HepG2 (cell line): Measurements from ENCODE around the gene CACNG4. TPM values are rescaled to one million over a fixed set of nuclear protein-coding genes. Genes with fewer than 3 reads are reported as not detected.

Experiments used
- ATAC-seq: fragments of 200-7000 bp; cut with Tn5 transposase; 3 replicates; pipeline ENCODE4 v1.9.1; 2020; ENCODE audit warnings: mild to moderate bottlenecking, moderate library complexity
- BruUV-seq: library from RNA; stranded (reverse); fragments of 400-500 nt; replicated peaks from 2 replicates; lab custom pipeline; 2021; lab: Mats Ljungman, UMichigan
- CTCF ChIA-PET: fragments of 300-600 bp; formaldehyde crosslinking; extraction: SDS; loops from one replicate; lab custom pipeline; 2021; ENCODE audit warnings: low total read pairs, inconsistent platforms, low intra/inter-chr PET ratio; lab: Yijun Ruan, JAX
- POLR2A ChIA-PET: fragments of 350-600 bp; sonication (Branson Sonifier 250); formaldehyde crosslinking; loops from one replicate; lab custom pipeline; 2020; ENCODE audit warnings: antibody characterized with exemption, inconsistent platforms; lab: Yijun Ruan, JAX
- DNase-seq: peaks from one replicate; pipeline ENCODE4 v3.0.0-alpha.2; 2015; ENCODE audit warnings: low spot score
- FAIRE-seq: peaks from 3 replicates; lab custom pipeline; 2011; peaks lifted over from hg19 to GRCh38; lab: Jason Lieb, UNC
- H2AFZ ChIP-seq: one replicate; pipeline ENCODE4 v1.6.1; 2011; ENCODE audit warnings: low read length, inconsistent platforms
- H3K27ac ChIP-seq: fragments of 300-600 bp; 3 replicates; pipeline ENCODE4 v1.8.0; 2011; ENCODE audit warnings: mixed run types, mild to moderate bottlenecking, mixed read lengths, low read length, inconsistent platforms; ENCODE audit not compliant: insufficient read depth; ENCODE audit errors: extremely low read length
- H3K27me3 ChIP-seq, 2 experiments: fragments of 200-600 bp in 1 of 2; 2 replicates in 1 of 2; 3 replicates in 1 of 2; pipeline versions ENCODE4 v1.6.0 to v1.8.0; 2011; ENCODE audit warnings: low read length in 2 of 2, mild to moderate bottlenecking in 2 of 2, moderate library complexity in 2 of 2, inconsistent platforms in 1 of 2; ENCODE audit not compliant: insufficient read depth in 2 of 2, control insufficient read depth in 1 of 2
- H3K36me3 ChIP-seq, 2 experiments: fragments of 200-600 bp in 1 of 2; replicated peaks in 1 of 2; 2 replicates in 1 of 2; 3 replicates in 1 of 2; pipeline versions ENCODE4 v1.5.1 to v1.8.0; 2011; ENCODE audit warnings: low read length in 2 of 2, inconsistent platforms in 1 of 2; ENCODE audit not compliant: insufficient read depth in 2 of 2, control insufficient read depth in 1 of 2
- H3K4me1 ChIP-seq: 2 replicates; pipeline ENCODE4 v1.5.1; 2012; ENCODE audit warnings: low read length, inconsistent platforms; ENCODE audit not compliant: insufficient read depth
- H3K4me2 ChIP-seq: 2 replicates; pipeline ENCODE4 v1.6.0; 2011; ENCODE audit warnings: low read depth, low read length, inconsistent platforms
- H3K4me3 ChIP-seq, 3 experiments: fragments of 200-600 bp in 1 of 3; sonication (generic), shearing (Covaris generic) in 1 of 3; replicated peaks in 1 of 3; 2 replicates each; pipeline ENCODE4 v1.5.1; 2011 to 2016; ENCODE audit warnings: low read length in 3 of 3, inconsistent platforms in 2 of 3, low read depth in 2 of 3, mild to moderate bottlenecking in 2 of 3, control low read depth in 1 of 3, mixed read lengths in 1 of 3; ENCODE audit not compliant: insufficient read depth in 1 of 3
- H3K79me2 ChIP-seq: one replicate; pipeline ENCODE4 v1.6.1; 2011; ENCODE audit warnings: low read length, inconsistent platforms; ENCODE audit not compliant: insufficient read depth
- H3K9ac ChIP-seq: 2 replicates; pipeline ENCODE4 v1.6.0; 2011; ENCODE audit warnings: mild to moderate bottlenecking, low read depth, low read length, inconsistent platforms; ENCODE audit not compliant: insufficient read depth
- H3K9me3 ChIP-seq: 2 replicates; pipeline ENCODE4 v1.5.1; 2012; ENCODE audit warnings: mild to moderate bottlenecking, low read length
- H4K20me1 ChIP-seq: 2 replicates; pipeline ENCODE4 v1.6.0; 2011; ENCODE audit warnings: inconsistent platforms, mild to moderate bottlenecking, low read length, moderate library complexity; ENCODE audit not compliant: insufficient read depth
- CEBPZ ChIP-seq: IDR thresholded peaks from 2 replicates; pipeline ENCODE4 v1.6.1; 2012; ENCODE audit warnings: low read length, improper control_type of control experiment
- CREB3 ChIP-seq: sonication (generic); formaldehyde crosslinking; IDR thresholded peaks from 2 replicates; pipeline ENCODE4 v1.5.0; 2020; ENCODE audit warnings: missing genetic modification reagents
- HMG20A ChIP-seq: IDR thresholded peaks from 2 replicates; pipeline ENCODE4 v1.6.1; 2016; ENCODE audit warnings: borderline replicate concordance
- IRF1 ChIP-seq: sonication (generic); formaldehyde crosslinking; IDR thresholded peaks from 2 replicates; pipeline ENCODE4 v1.4.0; 2020; ENCODE audit warnings: low read depth, mild to moderate bottlenecking, missing genetic modification reagents
- NCOA2 ChIP-seq: sonication (generic); formaldehyde crosslinking; IDR thresholded peaks from 2 replicates; pipeline ENCODE4 v1.8.0; 2022; ENCODE audit warnings: inconsistent platforms
- SMARCE1 ChIP-seq: fragments of 450-650 bp; IDR thresholded peaks from 2 replicates; pipeline ENCODE4 v1.6.1; 2017; ENCODE audit warnings: borderline replicate concordance
- TRIM22 ChIP-seq: fragments of 450-650 bp; IDR thresholded peaks from 2 replicates; pipeline ENCODE4 v1.6.1; 2017
- ZNF260 ChIP-seq: sonication (generic); formaldehyde crosslinking; IDR thresholded peaks from 2 replicates; pipeline ENCODE4 v1.4.0; 2020; ENCODE audit warnings: missing genetic modification reagents, low read depth, mild to moderate bottlenecking, borderline replicate concordance
- ZNF318 ChIP-seq: sonication (generic); formaldehyde crosslinking; IDR thresholded peaks from 2 replicates; pipeline ENCODE4 v1.4.0; 2020; ENCODE audit warnings: mild to moderate bottlenecking, missing genetic modification reagents
- ZNF782 ChIP-seq: sonication (generic); formaldehyde crosslinking; IDR thresholded peaks from 2 replicates; pipeline ENCODE4 v1.4.0; 2020; ENCODE audit warnings: missing genetic modification reagents, mild to moderate bottlenecking, borderline replicate concordance
- WGBS: methylation state at CpG from one replicate; pipeline ENCODE4 v1.1.6; 2017; ENCODE audit warnings: low lambda C conversion rate; 5-methylcytosine and 5-hydroxymethylcytosine counted together
- in situ Hi-C: cut with HindIII; loops from 2 replicates; pipeline ENCODE4 v1.10.0; 2017; ENCODE audit warnings: low pct_unique_long_range_greater_than_20kb; ENCODE audit not compliant: extremely low pct_ligation_motif_present
- intact Hi-C: fragments of 100-400 bp; cut with micrococcal nuclease; formaldehyde crosslinking; loops from one replicate; pipeline ENCODE4 v1.10.0; 2022; ENCODE audit not compliant: unreplicated experiment
- polyA plus RNA-seq, 8 experiments: library from polyadenylated mRNA; depleted of rRNA in 3 of 8; stranded (reverse) in 7 of 8; unstranded in 1 of 8; fragments of >200 nt; fragmentation: Illumina TruSeq in 4 of 8; extraction: Trizol in 4 of 8; gene quantifications; 2 replicates each; pipeline versions ENCODE4 v1.2.1 to v1.2.3, GENCODE V29; 2011 to 2016; ENCODE audit warnings: low read depth in 4 of 8, missing spikeins in 1 of 8, mixed read lengths in 1 of 8; ENCODE audit not compliant: insufficient read depth in 1 of 8
- total RNA-seq, 5 experiments: library from RNA; depleted of rRNA; stranded (reverse); fragments of >200 nt; fragmentation: Illumina TruSeq; extraction: Trizol; gene quantifications; 2 replicates each; pipeline ENCODE4 v1.2.3, GENCODE V29; 2016; ENCODE audit warnings: low read depth in 1 of 5

Gene CACNG4
- total and polyA plus RNA-seq, 2 of the 13 experiments (the other 11 are each of a cell fraction or from before 2014, with no cell fraction given), result 0.09 TPM

GRCh38 chr17:66920435-66920834 lies 44.1 kb upstream of the CACNG4 start:
- in situ Hi-C loops, result no loop called here
- CTCF ChIA-PET, result no interaction called here
- POLR2A ChIA-PET, result no interaction called here
- no peak for TF ChIP-seq CREB3
- no peak for TF ChIP-seq ZNF260 (CRISPR knock-in tag)
- no peak for TF ChIP-seq IRF1
- TF ChIP-seq ZNF318 (CRISPR knock-in tag), result no peak
- no peak for TF ChIP-seq TRIM22
- no peak for TF ChIP-seq CEBPZ
- no peak for TF ChIP-seq ZNF782 (CRISPR knock-in tag)
- no peak for TF ChIP-seq SMARCE1
- no peak for TF ChIP-seq HMG20A (CRISPR knock-in tag)
- no peak for TF ChIP-seq NCOA2 (CRISPR knock-in tag)

More at GRCh38 chr17:66920435-66920834, 44.1 kb upstream of the CACNG4 start:
- Histone ChIP-seq H3K36me3 (no peaks in the 10 kb centered on the region), H3K27me3 (peaks cover 0 to 25% of the 10 kb centered on the region in 2 experiments; a peak in 3 of 5 replicates), H3K79me2 (no peaks in the 10 kb centered on the region), H2AFZ (no peak overlapping the region), H3K4me3 (no peak overlapping the region), H3K27ac (no peak overlapping the region), H3K4me1 (peaks cover 15% of the 10 kb centered on the region), H3K4me2 (no peak overlapping the region), H3K9me3 (no peaks in the 10 kb centered on the region), H4K20me1 (no peaks in the 10 kb centered on the region), H3K9ac (no peak overlapping the region)
- no peak for FAIRE-seq
- no TSS peak for BruUV-seq
- DNase-seq, result no peak
- WGBS, result 34% methylated on average over 9 of the region's 9 CpGs
- no peak for ATAC-seq
- intact Hi-C loops, result no loop called here
